Stimulated activated naive CD8-positive, alpha-beta T cell treated with anti-CD3 and anti-CD28 coated beads, Interleukin-15, Interleukin-2, amounts not matched to agents 100 ng/mL and 50 ng/mL, for 24 hours (primary cell): ENCODE results near the gene ARHGAP45.

ENCODE experiments used
- H3K27ac Mint-ChIP-seq: one replicate; pipeline ENCODE4 v1.8.0; 2021; ENCODE audit warnings: mild to moderate bottlenecking, mixed read lengths
- H3K27me3 Mint-ChIP-seq: one replicate; pipeline ENCODE4 v1.8.0; 2021; ENCODE audit warnings: mixed read lengths
- H3K36me3 Mint-ChIP-seq: one replicate; pipeline ENCODE4 v1.8.0; 2021; ENCODE audit warnings: low read depth, mixed read lengths
- H3K4me1 Mint-ChIP-seq: one replicate; pipeline ENCODE4 v1.8.0; 2021; ENCODE audit warnings: low read depth, mixed read lengths
- H3K4me3 Mint-ChIP-seq: one replicate; pipeline ENCODE4 v1.8.0; 2021; ENCODE audit warnings: mild to moderate bottlenecking, mixed read lengths
- H3K9me3 Mint-ChIP-seq: one replicate; pipeline ENCODE4 v1.8.0; 2021; ENCODE audit warnings: mixed read lengths

Gene ARHGAP45

GRCh38 chr19:1070576-1070930 lies 3.6 kb downstream of the ARHGAP45 start:
- Mint-ChIP-seq H3K36me3 (peaks cover 30% of the 10 kb centered on the region), H3K27me3 (no peaks in the 10 kb centered on the region), H3K27ac (no peak overlapping the region), H3K9me3 (no peaks in the 10 kb centered on the region), H3K4me3 (no peak overlapping the region), H3K4me1 (peaks cover 56% of the 10 kb centered on the region)

- peak overlapping the region; percentile 74 for H3K4me3 Mint-ChIP-seq
- peak overlapping the region; percentile 86 for H3K27ac Mint-ChIP-seq
- peaks cover 37% of the 10 kb centered on the region for H3K36me3 Mint-ChIP-seq
- peaks cover 62% of the 10 kb centered on the region for H3K4me1 Mint-ChIP-seq
- H3K27me3 Mint-ChIP-seq, result no peaks in the 10 kb centered on the region
- no peaks in the 10 kb centered on the region for H3K9me3 Mint-ChIP-seq
Observed at GRCh38 chr19:1070931-1071791, 4.2 kb downstream of the ARHGAP45 start.

GRCh38 chr19:1072371-1073015 lies 5.5 kb downstream of the ARHGAP45 start:
- Mint-ChIP-seq H3K4me3 (no peak overlapping the region), H3K27me3 (no peaks in the 10 kb centered on the region), H3K27ac (no peak overlapping the region), H3K9me3 (no peaks in the 10 kb centered on the region), H3K36me3 (peaks cover 43% of the 10 kb centered on the region), H3K4me1 (peaks cover 71% of the 10 kb centered on the region)

DNA sequence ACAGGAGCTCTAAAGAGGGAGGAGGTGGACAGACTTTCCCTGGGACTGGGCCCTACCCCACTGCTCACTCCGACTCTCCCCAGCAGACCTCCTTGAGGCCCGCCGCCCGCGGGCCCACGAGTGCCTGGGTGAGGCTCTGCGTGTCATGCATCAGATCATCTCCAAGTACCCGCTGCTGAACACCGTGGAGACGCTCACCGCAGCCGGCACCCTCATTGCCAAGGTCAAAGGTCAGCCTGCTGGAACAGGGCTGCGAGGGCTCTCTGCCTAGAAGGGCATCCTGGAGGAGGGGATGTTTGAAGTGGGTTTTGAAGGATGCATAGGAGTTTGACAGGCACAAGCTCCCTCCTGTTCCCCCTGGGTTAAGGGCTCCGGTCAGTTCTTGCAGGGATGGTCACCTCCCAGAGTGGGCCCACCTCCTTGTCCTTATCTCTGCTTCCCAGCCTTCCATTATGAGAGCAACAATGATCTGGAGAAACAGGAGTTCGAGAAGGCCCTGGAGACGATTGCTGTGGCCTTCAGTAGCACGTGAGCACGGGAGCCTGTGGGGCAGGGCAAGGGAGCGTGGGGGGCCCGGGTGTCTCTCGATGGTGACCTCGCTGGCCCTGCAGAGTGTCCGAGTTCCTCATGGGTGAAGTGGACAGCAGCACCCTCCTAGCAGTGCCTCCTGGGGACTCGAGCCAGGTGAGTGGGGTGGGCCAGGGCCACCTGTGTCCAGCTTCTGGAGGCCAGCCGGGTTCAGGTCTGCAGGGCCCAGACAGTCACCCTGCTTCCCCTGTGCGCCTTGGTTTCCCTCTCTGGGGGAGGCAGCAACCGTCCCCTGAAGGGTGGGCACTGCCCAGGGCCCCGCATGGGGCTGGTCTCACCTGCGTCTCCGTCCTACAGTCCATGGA lies 6.3 kb downstream of the ARHGAP45 start:
- no peak overlapping the region for H3K27ac Mint-ChIP-seq
- no peak overlapping the region for H3K4me3 Mint-ChIP-seq
- H3K4me1 Mint-ChIP-seq, result peaks cover 79% of the 10 kb centered on the region
- no peaks in the 10 kb centered on the region for H3K9me3 Mint-ChIP-seq
- peaks cover 48% of the 10 kb centered on the region for H3K36me3 Mint-ChIP-seq
- H3K27me3 Mint-ChIP-seq, result no peaks in the 10 kb centered on the region

GRCh38 chr19:1073956-1074517 lies 7.1 kb downstream of the ARHGAP45 start:
- peak overlapping the region; percentile 47 for H3K4me3 Mint-ChIP-seq
- H3K27ac Mint-ChIP-seq, result peak overlapping the region; percentile 26
- no peaks in the 10 kb centered on the region for H3K9me3 Mint-ChIP-seq
- H3K4me1 Mint-ChIP-seq, result peaks cover 75% of the 10 kb centered on the region
- H3K27me3 Mint-ChIP-seq, result no peaks in the 10 kb centered on the region
- H3K36me3 Mint-ChIP-seq, result peaks cover 42% of the 10 kb centered on the region

DNA sequence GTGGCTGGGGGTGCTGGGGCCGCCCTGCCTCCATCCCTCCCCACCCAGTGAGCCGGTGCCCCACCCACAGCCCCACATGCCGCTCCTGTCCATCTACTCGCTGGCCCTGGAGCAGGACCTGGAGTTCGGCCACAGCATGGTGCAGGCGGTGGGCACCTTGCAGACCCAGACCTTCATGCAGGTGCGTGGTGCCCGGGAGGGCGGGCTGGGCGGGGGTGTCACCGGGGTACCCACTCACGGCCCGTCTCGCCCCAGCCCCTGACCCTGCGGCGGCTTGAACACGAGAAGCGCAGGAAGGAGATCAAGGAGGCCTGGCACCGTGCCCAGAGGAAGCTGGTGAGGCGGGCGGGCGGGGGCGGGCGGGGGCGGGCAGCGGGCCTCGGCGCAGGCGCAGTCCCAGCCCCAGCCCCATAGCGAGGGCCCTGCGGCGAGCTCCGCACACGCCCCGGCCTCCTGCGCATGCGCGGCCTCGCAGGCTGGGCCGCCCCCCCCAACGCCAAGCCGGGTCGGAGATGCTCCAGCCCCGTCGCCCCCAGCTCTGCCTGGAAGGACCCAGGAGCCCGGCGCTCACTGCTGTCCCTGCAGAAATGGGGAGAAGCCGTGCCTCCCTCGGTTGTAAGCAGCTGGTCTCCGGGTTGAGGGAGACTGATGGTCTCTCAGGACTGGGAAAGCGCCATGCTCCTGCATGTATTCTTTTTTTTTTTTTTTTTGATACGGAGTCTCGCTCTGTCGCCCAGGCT lies 7.7 kb downstream of the ARHGAP45 start:
- H3K4me1 Mint-ChIP-seq, result peaks cover 73% of the 10 kb centered on the region
- H3K4me3 Mint-ChIP-seq, result no peak overlapping the region
- no peaks in the 10 kb centered on the region for H3K27me3 Mint-ChIP-seq
- H3K27ac Mint-ChIP-seq, result peak overlapping the region; percentile 83
- no peaks in the 10 kb centered on the region for H3K9me3 Mint-ChIP-seq
- peaks cover 40% of the 10 kb centered on the region for H3K36me3 Mint-ChIP-seq

DNA sequence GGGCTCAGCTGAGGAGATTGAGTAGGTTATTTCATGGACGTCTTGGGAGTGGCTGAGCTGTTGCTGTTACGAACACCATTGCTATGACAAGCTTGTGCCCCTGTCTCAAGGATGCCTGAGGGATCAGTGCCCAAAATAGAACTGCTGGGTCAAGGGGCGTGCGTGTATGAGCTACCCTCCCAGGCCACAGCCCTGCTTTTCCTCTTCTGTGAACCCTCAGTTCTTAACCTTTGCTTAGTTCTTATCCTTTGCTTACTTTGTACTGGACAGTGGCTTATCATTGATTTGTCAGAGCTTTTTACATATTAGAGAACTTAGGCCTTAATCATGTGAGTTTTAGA lies 9.0 kb downstream of the ARHGAP45 start:
- Mint-ChIP-seq H3K9me3 (no peaks in the 10 kb centered on the region), H3K4me3 (peak overlapping the region; percentile 53), H3K36me3 (peaks cover 47% of the 10 kb centered on the region), H3K27me3 (no peaks in the 10 kb centered on the region), H3K27ac (peak overlapping the region; percentile 83), H3K4me1 (peaks cover 75% of the 10 kb centered on the region)

- H3K27ac Mint-ChIP-seq, result peak overlapping the region; percentile 71
- H3K36me3 Mint-ChIP-seq, result peaks cover 51% of the 10 kb centered on the region
- H3K27me3 Mint-ChIP-seq, result no peaks in the 10 kb centered on the region
- H3K4me1 Mint-ChIP-seq, result peaks cover 72% of the 10 kb centered on the region
- no peaks in the 10 kb centered on the region for H3K9me3 Mint-ChIP-seq
- H3K4me3 Mint-ChIP-seq, result peak overlapping the region; percentile 45
Observed at GRCh38 chr19:1076951-1077350, 10.0 kb downstream of the ARHGAP45 start.

DNA sequence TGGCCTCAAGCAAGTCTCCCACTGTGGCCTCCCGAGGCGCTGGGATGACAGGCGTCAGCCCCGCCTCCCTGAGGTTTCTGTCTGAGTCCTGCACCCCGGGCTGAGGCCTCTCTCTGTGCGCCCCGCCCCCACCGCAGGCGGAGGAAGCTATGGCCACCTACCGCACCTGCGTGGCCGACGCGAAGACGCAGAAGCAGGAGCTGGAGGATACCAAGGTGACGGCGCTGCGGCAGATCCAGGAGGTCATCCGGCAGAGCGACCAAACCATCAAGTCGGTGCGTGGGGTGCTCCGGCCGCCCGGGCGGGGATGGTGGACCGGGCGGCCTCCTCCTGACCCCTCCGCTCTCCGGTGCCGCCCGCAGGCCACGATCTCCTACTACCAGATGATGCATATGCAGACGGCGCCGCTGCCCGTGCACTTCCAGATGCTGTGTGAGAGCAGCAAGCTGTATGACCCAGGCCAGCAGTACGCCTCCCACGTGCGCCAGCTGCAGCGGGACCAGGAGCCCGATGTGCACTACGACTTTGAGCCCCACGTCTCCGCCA lies 12.7 kb downstream of the ARHGAP45 start:
- Mint-ChIP-seq H3K4me1 (peaks cover 60% of the 10 kb centered on the region), H3K27me3 (no peaks in the 10 kb centered on the region), H3K36me3 (peaks cover 50% of the 10 kb centered on the region), H3K27ac (no peak overlapping the region), H3K9me3 (no peaks in the 10 kb centered on the region), H3K4me3 (no peak overlapping the region)

- H3K27me3 Mint-ChIP-seq, result no peaks in the 10 kb centered on the region
- peaks cover 61% of the 10 kb centered on the region for H3K4me1 Mint-ChIP-seq
Observed at GRCh38 chr19:1080360-1081161, 13.6 kb downstream of the ARHGAP45 start.

GRCh38 chr19:1081301-1082164 lies 14.6 kb downstream of the ARHGAP45 start:
- H3K27ac Mint-ChIP-seq, result no peak overlapping the region

More at GRCh38 chr19:1080360-1081161, 13.6 kb downstream of the ARHGAP45 start:
- H3K4me3 Mint-ChIP-seq, result no peak overlapping the region
- H3K9me3 Mint-ChIP-seq, result no peaks in the 10 kb centered on the region
- peaks cover 55% of the 10 kb centered on the region for H3K36me3 Mint-ChIP-seq
- H3K27ac Mint-ChIP-seq, result no peak overlapping the region

DNA sequence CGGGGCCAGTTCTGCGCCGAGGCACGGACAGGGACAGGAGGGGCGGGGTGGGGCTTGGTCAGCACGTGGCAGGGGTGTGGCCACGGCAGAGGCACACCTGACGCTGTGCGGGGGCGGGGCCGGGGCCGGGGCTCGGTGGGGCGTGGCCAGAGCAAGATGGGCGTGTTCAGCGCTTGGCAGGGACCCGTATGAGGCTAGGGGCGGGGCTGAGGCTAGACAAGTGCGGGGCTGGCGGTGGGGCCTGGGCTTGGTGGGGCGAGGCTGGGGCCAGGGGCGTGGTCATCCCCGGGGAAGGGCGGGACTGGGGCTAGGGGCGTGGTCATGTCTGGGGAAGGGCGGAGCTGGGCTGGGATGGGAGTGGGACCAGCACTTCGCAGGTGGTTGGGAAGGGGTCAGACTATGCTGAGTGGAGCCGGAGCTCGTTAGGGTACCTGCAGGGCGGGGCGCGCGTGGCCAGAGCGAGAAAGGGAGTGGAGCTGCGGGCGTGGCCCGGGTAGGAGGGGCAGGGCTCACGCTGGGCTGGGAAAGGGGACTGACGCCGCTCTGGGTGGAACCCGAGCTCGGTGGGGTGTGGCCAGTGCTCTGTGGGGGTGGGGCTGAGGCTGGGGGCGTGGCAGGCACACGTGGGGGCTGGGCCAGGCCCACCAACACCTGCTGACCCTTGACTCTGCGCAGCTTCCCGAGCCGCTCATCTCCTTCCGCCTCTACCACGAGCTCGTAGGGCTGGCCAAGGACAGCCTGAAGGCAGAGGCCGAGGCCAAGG lies 15.4 kb downstream of the ARHGAP45 start:
- Mint-ChIP-seq H3K9me3 (no peaks in the 10 kb centered on the region), H3K4me3 (no peak overlapping the region), H3K4me1 (peaks cover 56% of the 10 kb centered on the region), H3K36me3 (peaks cover 43% of the 10 kb centered on the region), H3K27ac (peak overlapping the region; percentile 55), H3K27me3 (no peaks in the 10 kb centered on the region)

More at GRCh38 chr19:1081301-1082164, 14.6 kb downstream of the ARHGAP45 start:
- H3K27me3 Mint-ChIP-seq, result no peaks in the 10 kb centered on the region
- peaks cover 57% of the 10 kb centered on the region for H3K4me1 Mint-ChIP-seq
- no peak overlapping the region for H3K4me3 Mint-ChIP-seq
- H3K9me3 Mint-ChIP-seq, result no peaks in the 10 kb centered on the region
- peaks cover 48% of the 10 kb centered on the region for H3K36me3 Mint-ChIP-seq
